Measurements from ENCODE around the gene ITGB4. TPM values are rescaled to one million over a fixed set of nuclear protein-coding genes. Genes with fewer than 3 reads are reported as not detected.

ITGB4 gene
- total RNA-seq, 1 donor from 2014 or later = 34.7 TPM

DNA sequence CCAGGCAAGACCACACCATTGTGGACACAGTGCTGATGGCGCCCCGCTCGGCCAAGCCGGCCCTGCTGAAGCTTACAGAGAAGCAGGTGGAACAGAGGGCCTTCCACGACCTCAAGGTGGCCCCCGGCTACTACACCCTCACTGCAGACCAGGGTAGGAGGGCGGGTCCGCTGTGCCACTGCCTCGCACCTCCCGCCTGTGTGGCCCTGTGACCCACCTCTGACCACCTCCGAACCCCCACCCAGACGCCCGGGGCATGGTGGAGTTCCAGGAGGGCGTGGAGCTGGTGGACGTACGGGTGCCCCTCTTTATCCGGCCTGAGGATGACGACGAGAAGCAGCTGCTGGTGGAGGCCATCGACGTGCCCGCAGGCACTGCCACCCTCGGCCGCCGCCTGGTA, 21.1 kb downstream of the ITGB4 start:
- H3K27me3 ChIP-seq (ENCODE audit: low read depth) = no peaks in the 10 kb centered on the region
- no peak overlapping the region for H3K27ac ChIP-seq
- peaks cover under 1% of the 10 kb centered on the region for H3K4me1 ChIP-seq
- TF ChIP-seq CTCF (IDR thresholded peaks at IDR 0.05) = no peak
- no peak for ATAC-seq
- no peaks in the 10 kb centered on the region for H3K9me3 ChIP-seq
- no peak overlapping the region for H3K4me3 ChIP-seq
- intact Hi-C loops (cut with DNase I) = no loop called here
- H3K36me3 ChIP-seq = peaks cover 4% of the 10 kb centered on the region
- no peak for DNase-seq

DNA sequence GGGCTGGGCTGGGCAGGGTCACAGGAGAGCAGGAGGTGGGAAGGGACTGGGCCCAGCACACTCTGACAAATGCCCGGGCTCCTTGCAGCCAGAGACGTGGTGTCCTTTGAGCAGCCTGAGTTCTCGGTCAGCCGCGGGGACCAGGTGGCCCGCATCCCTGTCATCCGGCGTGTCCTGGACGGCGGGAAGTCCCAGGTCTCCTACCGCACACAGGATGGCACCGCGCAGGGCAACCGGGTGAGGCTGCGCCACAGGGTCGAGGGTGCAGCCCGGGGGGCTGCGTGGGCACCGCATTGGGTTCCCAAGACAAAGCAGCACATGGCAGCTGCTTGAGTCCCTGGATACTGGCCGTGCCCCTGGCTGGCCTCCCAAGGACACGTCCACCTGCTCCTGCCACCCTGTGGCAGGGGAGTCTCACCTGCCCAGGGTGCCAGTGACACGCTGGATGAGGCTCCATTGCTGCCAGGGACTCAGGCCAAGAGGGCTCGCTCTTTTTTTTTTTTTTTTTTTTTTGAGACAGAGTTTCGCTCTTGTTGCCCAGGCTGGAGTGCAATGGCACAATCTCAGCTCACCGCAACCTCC, 22.5 kb downstream of the ITGB4 start:
- ATAC-seq (no peak), DNase-seq (no peak)
- TF ChIP-seq CTCF (IDR thresholded peaks at IDR 0.05) = no peak
- H3K27ac ChIP-seq = no peak overlapping the region
- no peaks in the 10 kb centered on the region for H3K9me3 ChIP-seq
- H3K4me3 ChIP-seq = no peak overlapping the region
- H3K27me3 ChIP-seq (ENCODE audit: low read depth) = no peaks in the 10 kb centered on the region
- peaks cover 9% of the 10 kb centered on the region for H3K4me1 ChIP-seq
- intact Hi-C loops (cut with DNase I) = no loop called here
- peaks cover 5% of the 10 kb centered on the region for H3K36me3 ChIP-seq

DNA sequence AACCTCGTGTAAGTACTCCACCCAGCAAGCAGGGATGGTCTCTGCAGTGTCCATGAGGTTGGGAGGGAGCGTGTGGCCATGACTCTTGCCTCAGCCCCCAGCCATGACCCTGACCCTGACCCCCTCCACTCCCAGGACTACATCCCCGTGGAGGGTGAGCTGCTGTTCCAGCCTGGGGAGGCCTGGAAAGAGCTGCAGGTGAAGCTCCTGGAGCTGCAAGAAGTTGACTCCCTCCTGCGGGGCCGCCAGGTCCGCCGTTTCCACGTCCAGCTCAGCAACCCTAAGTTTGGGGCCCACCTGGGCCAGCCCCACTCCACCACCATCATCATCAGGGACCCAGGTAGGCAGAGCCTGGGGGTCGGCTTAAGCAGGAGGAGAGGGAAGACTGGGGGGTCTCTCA, 27.4 kb downstream of the ITGB4 start:
- no peak for DNase-seq
- Histone ChIP-seq H3K27ac (no peak overlapping the region), H3K4me1 (peaks cover 25% of the 10 kb centered on the region), H3K36me3 (peaks cover 32% of the 10 kb centered on the region), H3K27me3 (ENCODE audit: low read depth) (no peaks in the 10 kb centered on the region), H3K4me3 (no peak overlapping the region), H3K9me3 (no peaks in the 10 kb centered on the region)
- intact Hi-C loops (cut with DNase I) = loop anchor here (5.0 kb wide), 1 partner anchor 71 kb away; no protein-coding TSS in a partner anchor
- no peak for ATAC-seq
- TF ChIP-seq CTCF (IDR thresholded peaks at IDR 0.05) = no peak

DNA sequence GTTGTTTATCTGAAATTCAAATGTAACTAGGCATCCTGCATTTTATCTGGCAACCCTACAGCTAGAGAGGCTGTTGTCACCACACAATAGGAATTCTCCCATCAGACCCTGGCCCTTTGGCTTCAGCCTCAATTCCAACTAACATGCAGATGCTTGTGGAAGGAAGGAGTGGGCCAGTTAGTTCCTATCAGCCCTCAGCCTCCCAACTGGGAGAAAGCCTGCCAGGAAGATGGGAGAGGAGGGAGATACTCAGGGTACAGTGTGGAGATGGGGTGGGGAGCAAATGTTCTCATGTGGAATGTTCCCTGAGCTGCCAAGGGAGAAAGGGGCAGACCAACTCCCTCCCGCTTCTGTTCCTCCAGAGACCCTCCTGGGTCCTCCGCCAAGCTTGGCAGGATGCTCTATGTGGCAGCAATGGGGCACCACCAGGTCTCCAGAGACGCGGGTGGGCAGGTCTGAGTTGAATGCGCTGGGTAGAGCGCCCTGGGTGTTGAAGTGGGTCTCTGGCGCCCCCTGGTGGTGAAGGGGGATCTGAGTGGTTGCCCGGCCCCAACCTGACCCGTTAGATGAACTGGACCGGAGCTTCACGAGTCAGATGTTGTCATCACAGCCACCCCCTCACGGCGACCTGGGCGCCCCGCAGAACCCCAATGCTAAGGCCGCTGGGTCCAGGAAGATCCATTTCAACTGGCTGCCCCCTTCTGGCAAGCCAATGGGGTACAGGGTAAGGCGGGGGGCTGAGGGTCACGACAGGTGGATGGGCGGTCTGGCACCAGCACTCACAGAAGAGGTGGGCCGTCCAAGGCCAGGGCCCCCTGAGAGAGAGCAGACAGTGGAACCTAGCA, 28.5 kb downstream of the ITGB4 start:
- H3K36me3 ChIP-seq = peaks cover 34% of the 10 kb centered on the region
- H3K4me1 ChIP-seq = peaks cover 33% of the 10 kb centered on the region
- H3K9me3 ChIP-seq = no peaks in the 10 kb centered on the region
- no peak overlapping the region for H3K27ac ChIP-seq
- ATAC-seq = peak; percentile 80 to 84
- TF ChIP-seq CTCF (IDR thresholded peaks at IDR 0.05) = peak; percentile 96
- no peak overlapping the region for H3K4me3 ChIP-seq
- no peaks in the 10 kb centered on the region for H3K27me3 ChIP-seq (ENCODE audit: low read depth)
- intact Hi-C loops (cut with DNase I) = loop anchor here (5.0 kb wide), 1 partner anchor 72 kb away; no protein-coding TSS in a partner anchor
- DNase-seq = peak; percentile 92

DNA sequence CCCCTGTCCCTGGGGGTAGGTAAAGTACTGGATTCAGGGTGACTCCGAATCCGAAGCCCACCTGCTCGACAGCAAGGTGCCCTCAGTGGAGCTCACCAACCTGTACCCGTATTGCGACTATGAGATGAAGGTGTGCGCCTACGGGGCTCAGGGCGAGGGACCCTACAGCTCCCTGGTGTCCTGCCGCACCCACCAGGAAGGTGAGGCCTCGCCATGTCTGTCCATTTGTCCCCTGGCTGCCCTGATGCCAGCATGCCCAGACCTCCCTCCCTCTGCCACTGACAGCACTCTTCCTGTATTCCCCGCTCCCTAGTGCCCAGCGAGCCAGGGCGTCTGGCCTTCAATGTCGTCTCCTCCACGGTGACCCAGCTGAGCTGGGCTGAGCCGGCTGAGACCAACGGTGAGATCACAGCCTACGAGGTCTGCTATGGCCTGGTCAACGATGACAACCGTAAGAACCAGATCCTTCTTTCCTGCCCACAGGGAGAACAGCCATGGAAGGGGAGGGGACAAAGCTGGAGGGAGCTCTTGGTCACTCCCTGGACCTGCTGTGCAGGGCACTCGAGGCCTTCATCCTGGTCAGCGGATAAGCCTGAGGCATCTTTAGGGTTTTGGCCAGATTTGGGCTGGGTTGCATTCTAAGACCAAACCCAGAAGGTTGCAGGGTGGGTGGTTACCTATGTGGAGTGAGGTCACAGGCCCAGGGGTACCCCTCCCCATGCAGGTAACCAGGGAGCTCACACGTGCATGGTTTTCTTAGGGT, 29.6 kb downstream of the ITGB4 start:
- intact Hi-C loops (cut with DNase I) = no loop called here
- no peak overlapping the region for H3K4me3 ChIP-seq
- TF ChIP-seq CTCF (IDR thresholded peaks at IDR 0.05) = no peak
- peaks cover 33% of the 10 kb centered on the region for H3K4me1 ChIP-seq
- H3K27me3 ChIP-seq (ENCODE audit: low read depth) = no peaks in the 10 kb centered on the region
- no peak overlapping the region for H3K27ac ChIP-seq
- no peak for DNase-seq
- H3K36me3 ChIP-seq = peaks cover 37% of the 10 kb centered on the region
- ATAC-seq = no peak
- no peaks in the 10 kb centered on the region for H3K9me3 ChIP-seq
